ENCODE data around the gene TMEM171. TPM values are rescaled to one million over a fixed set of nuclear protein-coding genes. Genes with fewer than 3 reads are reported as not detected.

Gene TMEM171
- total and polyA plus RNA-seq, 2 experiments from 2014 or later, result 1.9 to 2.9 TPM

DNA sequence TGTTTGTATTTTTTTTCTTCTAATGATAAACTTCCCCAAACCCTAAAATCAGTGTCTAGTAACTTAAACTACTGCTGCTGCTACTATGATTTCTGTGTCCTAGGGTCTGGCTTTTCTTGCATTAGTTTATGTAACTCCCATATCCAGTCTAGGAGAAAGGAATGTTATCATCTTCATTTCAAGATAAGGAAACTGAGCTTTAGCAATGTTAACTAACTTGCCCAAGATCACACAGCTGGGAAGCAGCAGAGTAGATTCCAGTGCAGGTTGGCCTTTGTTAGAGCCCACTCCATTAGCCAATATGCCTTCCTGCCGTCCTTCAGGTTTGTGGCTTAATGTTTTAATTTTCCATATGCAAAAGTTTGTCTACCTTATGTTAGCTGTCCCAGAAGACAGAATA lies 10.4 kb downstream of the TMEM171 start (continued):
- TF ChIP-seq ZNF462 (CRISPR knock-in tag; IDR thresholded peaks at IDR 0.05) (no peak), EZH2 (IDR thresholded peaks at IDR 0.05; ENCODE audit: low read depth, unreplicated experiment) (no peak), NANOG (IDR thresholded peaks at IDR 0.05; ENCODE audit: borderline replicate concordance) (no peak), ZNF331 (CRISPR knock-in tag; IDR thresholded peaks at IDR 0.05; ENCODE audit: low read depth) (no peak), CREB1 (CRISPR knock-in tag; IDR thresholded peaks at IDR 0.05; ENCODE audit: low read depth) (no peak)

GRCh38 chr5:73131711-73132425 lies 11.5 kb downstream of the TMEM171 start:
- Histone ChIP-seq H2AFZ (no peak overlapping the region), H3K4me3 (no peak overlapping the region), H4K20me1 (replicated peaks; ENCODE audit: insufficient read depth) (no peaks in the 10 kb centered on the region), H3K79me2 (replicated peaks; ENCODE audit: insufficient read depth) (no peaks in the 10 kb centered on the region), H3K4me2 (no peak overlapping the region), H3K27ac (ENCODE audit: low read depth) (no peak overlapping the region), H3K36me3 (ENCODE audit: insufficient read depth) (no peaks in the 10 kb centered on the region), H3K9me2 (ENCODE audit: insufficient read depth) (peaks cover 1% of the 10 kb centered on the region; the same call in 1 of the 2 replicates), H3K27me3 (ENCODE audit: insufficient read depth) (no peaks in the 10 kb centered on the region), H3K4me1 (ENCODE audit: insufficient read depth) (peaks cover 10% of the 10 kb centered on the region), H3F3A (replicated peaks; ENCODE audit: low read depth) (no peaks in the 10 kb centered on the region)
- Mint-ChIP-seq H3K27me3 (ENCODE audit: insufficient read depth, low read depth, poor library complexity) (peaks cover 9% of the 10 kb centered on the region), H3K4me3 (no peak overlapping the region), H3K4me1 (peaks cover 37% of the 10 kb centered on the region), H3K27ac (no peak overlapping the region), H3K36me3 (ENCODE audit: low read depth) (peaks cover 3% of the 10 kb centered on the region; the same call in 1 of the 3 replicates), H3K9me3 (no peaks in the 10 kb centered on the region; the same call in 2 of the 3 replicates)
- DNase-seq (ENCODE audit: low spot score) (no peak), ATAC-seq (no peak)
- TF ChIP-seq ZNF114 (CRISPR knock-in tag; IDR thresholded peaks at IDR 0.05), result no peak
- no peak for TF ChIP-seq STAT1 (IDR thresholded peaks at IDR 0.05; ENCODE audit: unreplicated experiment)
- no peak for TF ChIP-seq ZNF462 (CRISPR knock-in tag; IDR thresholded peaks at IDR 0.05)
- no peak for TF ChIP-seq EZH2 (IDR thresholded peaks at IDR 0.05; ENCODE audit: low read depth, unreplicated experiment)
- TF ChIP-seq ZNF331 (CRISPR knock-in tag; IDR thresholded peaks at IDR 0.05; ENCODE audit: low read depth), result no peak
- TF ChIP-seq JUNB (IDR thresholded peaks at IDR 0.05; ENCODE audit: unreplicated experiment), result no peak
- TF ChIP-seq EZH2phosphoT487 (IDR thresholded peaks at IDR 0.05; ENCODE audit: unreplicated experiment), result no peak
